ENCODE data around the gene DCAF15. TPM values are rescaled to one million over a fixed set of nuclear protein-coding genes. Genes with fewer than 3 reads are reported as not detected.

DCAF15 gene
- total RNA-seq, 1 donor from 2014 or later: 56.6 TPM

GRCh38 chr19:13908674-13909073, 43.6 kb upstream of the DCAF15 start:
- Mint-ChIP-seq H3K9me3 (no peaks in the 10 kb centered on the region), H3K4me3 (no peak overlapping the region), H3K36me3 (peaks cover 17% of the 10 kb centered on the region), H3K27ac (no peak overlapping the region), H3K27me3 (ENCODE audit: low read depth) (no peaks in the 10 kb centered on the region), H3K4me1 (peaks cover 11% of the 10 kb centered on the region)
- DNase-seq (ENCODE audit: low spot score in 2 of 2, unreplicated experiment in 2 of 2): no peak
- no peak for TF ChIP-seq CTCF (IDR thresholded peaks at IDR 0.05; ENCODE audit: unreplicated experiment)

DNA sequence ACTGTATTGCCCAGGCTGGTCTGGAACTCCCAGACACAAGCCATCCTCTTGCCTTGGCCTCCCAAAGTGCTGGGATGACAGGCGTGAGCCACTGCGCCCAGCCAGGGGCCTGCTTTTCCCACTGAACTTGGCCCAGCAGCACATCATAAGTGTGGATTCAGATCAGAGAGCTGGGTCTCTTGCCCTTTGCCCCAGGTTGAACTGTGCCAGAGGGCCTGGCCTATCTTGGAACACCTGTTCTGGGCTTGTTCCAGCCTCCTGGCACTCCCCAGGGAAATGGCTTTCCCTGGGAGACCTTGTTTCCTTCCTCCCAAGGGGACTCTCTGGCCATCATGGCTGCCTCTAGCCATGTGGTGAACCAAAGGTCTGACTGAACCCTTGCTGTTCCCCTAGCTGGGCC, 42.9 kb upstream of the DCAF15 start:
- no peak for DNase-seq (ENCODE audit: low spot score in 2 of 2, unreplicated experiment in 2 of 2)
- no peaks in the 10 kb centered on the region for H3K9me3 Mint-ChIP-seq
- H3K27me3 Mint-ChIP-seq (ENCODE audit: low read depth): no peaks in the 10 kb centered on the region
- no peak overlapping the region for H3K4me3 Mint-ChIP-seq
- peaks cover 11% of the 10 kb centered on the region for H3K4me1 Mint-ChIP-seq
- H3K27ac Mint-ChIP-seq: no peak overlapping the region
- H3K36me3 Mint-ChIP-seq: peaks cover 17% of the 10 kb centered on the region
- no peak for TF ChIP-seq CTCF (IDR thresholded peaks at IDR 0.05; ENCODE audit: unreplicated experiment)

DNA sequence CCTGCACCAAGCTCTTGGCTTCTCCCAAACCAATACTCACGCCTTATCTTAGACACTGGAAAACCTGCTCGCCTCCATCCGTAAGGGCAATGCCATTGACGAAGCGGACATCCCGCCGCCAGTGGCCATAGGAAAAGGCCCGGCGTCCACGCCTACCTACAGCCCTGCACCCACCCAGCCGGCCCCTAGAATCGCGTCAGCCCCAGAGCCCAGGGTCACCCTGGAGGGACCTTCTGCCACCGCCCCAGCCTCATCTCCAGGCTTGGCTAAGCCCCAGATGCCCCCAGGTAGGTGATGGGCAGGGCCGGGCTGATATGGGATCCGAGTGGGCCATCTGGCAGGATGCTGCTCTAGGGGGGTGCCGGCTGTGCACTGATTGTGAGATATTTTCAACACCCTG, 39.0 kb upstream of the DCAF15 start:
- no peaks in the 10 kb centered on the region for H3K9me3 Mint-ChIP-seq
- DNase-seq (ENCODE audit: low spot score in 2 of 2, unreplicated experiment in 2 of 2): no peak
- H3K36me3 Mint-ChIP-seq: peaks cover 28% of the 10 kb centered on the region
- H3K27me3 Mint-ChIP-seq (ENCODE audit: low read depth): no peaks in the 10 kb centered on the region
- H3K27ac Mint-ChIP-seq: no peak overlapping the region
- no peaks in the 10 kb centered on the region for H3K4me1 Mint-ChIP-seq
- TF ChIP-seq CTCF (IDR thresholded peaks at IDR 0.05; ENCODE audit: unreplicated experiment): no peak
- no peak overlapping the region for H3K4me3 Mint-ChIP-seq

DNA sequence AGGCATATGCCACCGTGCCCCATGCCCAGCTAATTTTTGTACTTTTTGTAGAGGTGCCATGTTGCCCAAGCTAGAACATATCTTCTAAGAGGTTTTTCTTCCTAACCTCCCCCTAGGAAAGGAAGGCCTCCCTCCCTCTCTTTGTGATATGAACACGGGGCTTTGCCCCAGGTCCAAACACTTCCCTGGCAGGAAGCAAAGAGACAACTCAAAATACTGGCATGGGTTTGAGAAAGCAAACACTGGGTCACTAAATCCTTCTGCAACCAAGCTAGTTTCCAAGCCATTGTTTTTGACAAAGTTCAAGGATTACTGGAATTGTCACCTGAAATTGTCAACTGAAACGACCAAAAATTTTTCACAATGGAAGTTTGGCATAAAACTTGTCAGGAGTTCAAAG, 37.5 kb upstream of the DCAF15 start:
- no peaks in the 10 kb centered on the region for H3K9me3 Mint-ChIP-seq
- H3K4me3 Mint-ChIP-seq: no peak overlapping the region
- peaks cover 28% of the 10 kb centered on the region for H3K36me3 Mint-ChIP-seq
- H3K4me1 Mint-ChIP-seq: no peaks in the 10 kb centered on the region
- H3K27me3 Mint-ChIP-seq (ENCODE audit: low read depth): no peaks in the 10 kb centered on the region
- no peak overlapping the region for H3K27ac Mint-ChIP-seq
- TF ChIP-seq CTCF (IDR thresholded peaks at IDR 0.05; ENCODE audit: unreplicated experiment): no peak
- DNase-seq (ENCODE audit: low spot score in 2 of 2, unreplicated experiment in 2 of 2): no peak

- no peak overlapping the region for H3K27ac Mint-ChIP-seq
Measured at GRCh38 chr19:13917888-13918406, 34.4 kb upstream of the DCAF15 start.

More at GRCh38 chr19:13917888-13918406, 34.4 kb upstream of the DCAF15 start:
- peaks cover 43% of the 10 kb centered on the region for H3K36me3 Mint-ChIP-seq
- no peaks in the 10 kb centered on the region for H3K4me1 Mint-ChIP-seq
- DNase-seq (ENCODE audit: low spot score in 2 of 2, unreplicated experiment in 2 of 2): no peak
- no peaks in the 10 kb centered on the region for H3K27me3 Mint-ChIP-seq (ENCODE audit: low read depth)
- H3K9me3 Mint-ChIP-seq: no peaks in the 10 kb centered on the region
- no peak overlapping the region for H3K4me3 Mint-ChIP-seq
- no peak for TF ChIP-seq CTCF (IDR thresholded peaks at IDR 0.05; ENCODE audit: unreplicated experiment)
